GM19455 (cell line): ENCODE data around the gene EMX1.
"Not testable (repeated sequence)": the region's sequence is repeated elsewhere in the genome, so short reads cannot be mapped to it uniquely, and the experiment has no call there.

Experiments used
- ATAC-seq: cut with Tn5 transposase; IDR thresholded peaks from one replicate; pipeline ENCODE4 v1.9.1; 2021; ENCODE audit not compliant: unreplicated experiment

Gene EMX1

DNA sequence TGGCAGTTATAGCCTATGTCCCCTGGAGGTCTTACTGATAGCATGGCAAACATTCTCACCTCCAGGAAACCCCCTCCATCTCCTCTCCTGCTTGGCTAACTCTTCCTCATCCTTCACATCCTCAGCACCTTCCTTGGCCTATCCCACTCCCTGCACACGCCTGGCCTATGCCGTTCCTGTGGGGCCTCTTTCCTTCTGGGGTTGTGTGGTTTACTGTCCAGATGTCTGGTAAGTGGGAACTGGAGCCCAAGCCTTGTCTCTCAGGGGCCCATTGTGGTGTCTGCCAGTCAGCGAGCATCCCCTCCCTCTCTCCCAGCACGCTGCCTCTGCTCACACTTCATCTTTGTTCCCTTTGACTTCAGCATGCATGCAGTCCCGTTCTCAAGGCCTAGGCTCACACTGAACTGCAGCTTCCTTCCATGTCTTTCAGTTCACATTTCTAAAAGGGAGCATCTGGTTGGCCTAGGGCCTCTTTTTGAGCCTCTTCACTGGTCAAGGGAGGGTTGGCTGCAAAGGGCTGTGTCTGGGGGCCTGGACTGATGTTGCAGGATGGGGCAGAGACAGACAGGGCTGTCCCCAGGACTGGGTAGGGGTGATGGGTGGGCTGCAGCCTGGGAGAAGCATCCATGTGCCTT, 17.0 kb upstream of the EMX1 start:
- no peak for ATAC-seq

DNA sequence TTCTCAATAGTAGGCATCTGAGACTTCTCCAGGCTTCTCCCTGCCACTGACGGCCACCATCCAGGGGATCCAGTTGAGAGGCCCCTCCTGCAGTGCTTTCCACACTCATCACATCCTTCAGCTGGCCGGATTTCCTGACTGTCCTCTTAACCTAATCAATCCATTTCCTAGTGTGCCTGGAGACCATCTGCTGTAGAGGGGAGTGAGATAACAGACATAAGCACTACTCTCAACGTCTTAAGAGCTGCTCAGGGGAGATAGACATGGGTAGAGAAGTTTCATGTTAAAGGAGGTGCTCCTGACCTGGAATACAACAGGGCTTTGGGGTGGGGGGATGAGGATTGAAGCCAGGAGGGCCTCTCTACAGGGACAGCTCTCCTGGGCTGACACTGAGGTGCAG, 15.9 kb upstream of the EMX1 start:
- no peak for ATAC-seq

DNA sequence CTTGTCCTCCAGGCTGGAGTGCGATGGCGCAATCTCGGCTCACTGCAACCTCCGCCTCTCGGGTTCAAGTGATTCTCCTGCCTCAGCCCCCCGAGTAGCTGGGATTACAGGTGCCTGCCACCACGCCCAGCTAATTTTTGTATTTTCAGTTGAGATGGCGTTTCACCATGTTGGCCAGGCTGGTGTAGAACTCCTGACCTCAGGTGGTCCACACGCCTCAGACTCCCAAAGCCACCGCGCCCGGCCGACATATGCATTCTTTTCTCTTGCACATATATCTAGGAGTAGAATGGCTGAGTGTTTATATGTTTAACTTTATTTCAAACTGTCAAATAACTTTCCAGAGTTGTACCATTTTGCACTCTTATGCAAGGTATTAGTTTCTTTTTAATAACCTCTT, 9.9 kb upstream of the EMX1 start:
- ATAC-seq = not testable (repeated sequence)

DNA sequence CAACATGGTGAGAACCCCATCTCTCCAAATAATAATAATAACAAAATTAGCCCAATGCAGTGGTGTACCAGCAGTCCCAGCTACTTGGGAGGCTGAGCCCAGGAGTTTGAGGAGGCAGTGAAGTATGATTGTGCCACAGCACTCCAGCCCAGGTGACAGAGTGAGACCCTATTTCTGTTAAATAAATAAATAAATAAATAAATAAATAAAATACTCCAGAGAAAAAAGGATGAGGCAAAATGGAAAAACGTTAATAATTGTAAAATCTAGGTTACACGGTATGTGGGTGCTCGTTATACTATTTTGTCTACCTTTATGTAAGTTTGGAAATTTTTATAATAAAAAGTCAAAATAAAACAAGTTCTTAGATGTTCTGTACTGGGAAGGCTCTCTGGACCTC, 8.6 kb upstream of the EMX1 start:
- no peak for ATAC-seq

GRCh38 chr2:72911256-72911655, 6.1 kb upstream of the EMX1 start:
- no peak for ATAC-seq

DNA sequence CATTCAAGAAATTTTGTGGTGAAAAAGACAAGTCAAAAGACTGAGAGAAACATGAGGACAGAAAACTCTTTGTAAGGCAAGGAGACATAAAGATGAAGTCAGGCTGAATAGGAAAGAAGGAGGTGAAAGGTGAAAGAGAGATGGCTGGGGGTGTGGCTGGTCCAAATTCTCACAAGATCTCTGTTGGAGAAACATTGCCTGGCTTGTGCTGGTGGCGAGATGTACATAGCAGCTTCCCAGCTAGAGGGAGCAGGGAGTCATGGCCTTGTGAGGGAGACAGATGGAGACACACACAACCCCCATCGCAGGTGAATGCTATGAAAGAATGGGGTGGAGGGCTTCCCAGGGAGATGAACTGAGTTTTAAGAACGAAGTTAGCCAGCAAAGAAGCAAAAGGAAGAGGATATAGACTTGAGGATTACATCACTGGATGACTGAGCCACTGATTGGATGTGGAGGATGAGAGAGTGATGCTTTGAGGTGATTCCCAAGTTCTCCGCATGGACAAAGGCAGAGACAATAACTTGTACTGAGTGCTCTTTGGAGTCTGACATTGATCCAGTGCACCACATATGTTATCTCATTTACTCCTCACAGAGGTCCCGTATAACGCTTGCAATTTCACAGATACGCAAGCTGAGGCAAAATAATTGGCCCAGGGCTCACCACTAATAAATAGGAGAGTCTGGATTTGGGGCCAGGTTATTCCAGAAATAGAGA, 3.7 kb upstream of the EMX1 start:
- ATAC-seq = no peak

GRCh38 chr2:72914206-72914559, 3.1 kb upstream of the EMX1 start:
- ATAC-seq = no peak

DNA sequence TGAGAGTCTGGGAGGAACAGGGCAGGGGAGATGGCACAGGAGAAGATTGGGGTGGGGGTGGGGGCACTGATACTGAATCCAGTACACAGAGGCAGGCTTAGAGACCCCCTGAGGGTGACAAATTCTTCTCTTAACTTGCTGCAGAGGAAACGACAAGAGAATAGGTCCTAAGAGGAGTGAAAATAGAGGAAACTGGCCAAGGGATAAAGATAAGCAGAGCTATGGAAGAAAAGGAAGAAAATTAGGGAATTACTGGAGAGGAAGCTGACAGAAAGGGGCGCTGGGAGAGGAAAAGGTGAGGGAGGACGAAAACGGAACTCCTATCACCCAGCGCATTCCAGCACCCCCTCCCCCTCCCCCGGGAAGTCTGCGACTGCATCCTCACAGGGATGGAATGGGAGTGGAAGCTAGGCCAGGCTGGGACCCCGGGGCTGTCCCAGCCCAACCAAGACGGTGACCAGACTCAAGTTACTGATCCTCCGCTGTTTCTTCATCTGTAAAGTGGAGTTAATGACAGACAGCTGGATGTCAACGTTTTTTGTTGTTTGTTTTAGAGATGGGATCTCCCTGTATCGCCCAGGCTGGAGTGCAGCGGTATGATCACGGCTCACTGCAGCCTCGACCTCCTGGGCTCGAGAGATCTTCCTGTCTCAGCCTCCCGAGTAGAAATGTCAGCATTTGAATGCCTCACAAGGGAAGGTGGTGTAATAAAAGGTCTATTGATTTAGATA, 2.6 kb upstream of the EMX1 start:
- ATAC-seq = no peak

- no peak for ATAC-seq
These were observed 1.9 kb upstream of the EMX1 start for GRCh38 chr2:72915320-72915906.

DNA sequence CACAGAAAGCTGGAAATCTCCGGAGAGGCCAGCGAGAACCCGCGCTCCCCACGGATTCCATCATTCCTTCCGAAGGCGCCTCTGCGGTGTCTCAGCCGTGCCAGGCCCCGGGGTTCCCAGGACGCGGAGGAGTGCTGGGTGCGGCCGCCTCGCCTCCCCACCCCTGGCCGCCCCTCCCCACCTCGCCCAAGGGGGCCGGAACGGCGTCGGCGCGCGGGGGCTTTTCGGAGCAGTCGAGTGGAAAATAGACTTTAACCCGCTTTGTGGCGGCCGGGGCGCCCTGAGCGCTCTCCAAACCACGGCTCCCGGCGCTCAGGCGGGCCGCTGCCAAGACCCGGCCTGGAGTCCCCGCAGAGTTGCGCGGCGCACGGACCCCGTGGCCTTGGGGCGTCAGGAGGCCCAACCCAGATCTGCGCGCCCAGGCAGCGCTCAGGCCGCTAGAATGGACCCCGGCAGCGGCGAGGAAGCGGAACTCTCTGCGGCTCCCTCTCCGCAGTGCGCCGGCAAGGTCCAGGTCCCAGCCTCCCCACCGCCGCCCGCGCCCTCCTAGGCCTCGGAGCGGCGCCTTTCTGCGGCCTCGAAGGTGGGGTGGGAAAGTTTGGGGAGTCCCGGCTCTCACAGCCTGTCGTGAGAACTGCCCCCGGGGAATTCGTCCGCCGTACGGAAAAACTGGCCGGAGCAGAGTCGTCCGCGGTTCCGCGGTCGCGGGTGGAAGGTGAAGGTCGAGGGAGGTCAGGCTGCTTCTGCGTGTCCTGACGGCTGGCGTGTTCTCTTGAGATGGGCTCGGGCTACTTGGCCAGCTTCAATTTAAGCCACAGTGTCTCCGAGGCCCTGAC, 1.2 kb upstream of the EMX1 start:
- ATAC-seq = peak; percentile 68

GRCh38 chr2:72916743-72917137, 579 bp upstream of the EMX1 start:
- ATAC-seq = no peak

- no peak for ATAC-seq
These were observed 696 bp downstream of the EMX1 start for GRCh38 chr2:72917877-72918553.

DNA sequence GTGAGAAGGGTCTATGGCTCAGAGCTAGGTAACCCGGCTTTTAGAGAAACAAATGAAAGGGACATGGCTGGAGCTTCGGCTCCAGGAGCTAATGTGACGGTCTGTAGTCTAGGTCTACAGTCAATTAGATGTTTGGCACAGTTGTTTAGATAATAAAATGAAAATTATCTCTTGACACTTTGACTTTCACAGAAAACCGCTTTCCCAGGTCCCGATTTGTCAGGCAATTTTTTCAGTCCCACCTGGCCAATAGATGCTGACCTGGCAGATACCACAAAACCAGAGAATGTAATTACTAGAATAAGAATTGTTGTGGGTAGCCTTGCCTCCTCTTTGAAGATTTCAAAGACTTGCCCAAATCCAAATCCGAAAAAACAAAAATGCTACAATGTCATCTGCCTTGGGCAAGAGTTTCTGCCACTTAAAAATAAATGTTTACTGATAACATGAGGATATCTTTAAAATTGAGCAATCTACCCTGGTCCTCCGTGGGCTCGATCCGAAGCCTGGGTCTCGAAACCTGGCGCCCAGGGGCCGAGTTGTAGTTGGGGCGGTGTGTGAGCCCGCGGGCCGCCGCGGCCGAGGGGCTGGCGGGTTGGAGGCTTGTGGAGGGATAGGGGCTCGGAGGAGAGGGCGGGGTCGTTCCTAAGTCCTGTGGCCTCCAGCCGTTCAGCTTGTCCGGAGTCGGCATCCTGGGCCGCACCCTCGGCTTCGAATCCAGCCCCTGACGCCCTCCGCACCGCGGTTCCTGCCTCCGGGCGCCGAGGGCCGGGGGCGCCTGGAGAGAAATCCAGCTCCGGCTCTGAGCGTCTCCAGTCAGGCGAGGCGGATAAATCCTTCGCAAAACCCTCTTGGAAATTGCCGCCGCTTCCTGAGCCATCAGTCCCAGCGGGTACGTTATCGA, 2.3 kb downstream of the EMX1 start:
- no peak for ATAC-seq

DNA sequence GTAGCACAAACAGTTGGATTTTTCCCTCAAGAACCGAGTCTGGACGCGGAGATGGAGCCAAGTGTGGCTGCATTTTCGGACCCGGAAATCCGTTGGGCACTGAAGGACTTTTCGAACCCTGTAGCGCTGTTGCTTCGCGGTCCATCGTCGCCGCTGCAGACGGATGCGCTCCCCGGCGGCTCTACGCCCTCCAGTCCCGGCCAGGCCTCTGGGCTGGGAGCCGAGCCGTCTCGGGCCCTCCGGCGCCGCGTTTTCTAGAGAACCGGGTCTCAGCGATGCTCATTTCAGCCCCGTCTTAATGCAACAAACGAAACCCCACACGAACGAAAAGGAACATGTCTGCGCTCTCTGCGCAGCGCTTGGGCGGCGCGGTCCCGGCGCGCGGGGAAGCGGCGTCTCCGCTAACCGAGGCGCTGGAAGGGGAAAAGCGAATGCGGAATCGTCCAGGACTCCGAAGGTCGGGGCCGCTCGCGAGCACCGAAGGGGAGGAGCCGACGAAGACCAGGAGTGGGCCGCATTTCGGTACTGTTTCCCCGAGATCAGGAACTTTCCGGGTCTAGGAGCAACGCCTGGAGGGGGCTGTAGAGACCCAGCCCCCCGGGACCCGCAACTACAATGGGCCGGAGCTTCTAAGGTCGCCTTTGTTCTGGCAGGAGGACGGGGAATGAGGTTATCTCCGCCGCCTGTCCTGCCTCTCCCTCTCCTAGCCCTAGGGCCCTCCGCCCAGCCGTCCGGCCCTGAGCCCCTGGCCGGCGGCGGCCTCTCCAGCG, 3.2 kb downstream of the EMX1 start:
- no peak for ATAC-seq

GRCh38 chr2:72921088-72921851, 4.0 kb downstream of the EMX1 start:
- ATAC-seq = no peak

DNA sequence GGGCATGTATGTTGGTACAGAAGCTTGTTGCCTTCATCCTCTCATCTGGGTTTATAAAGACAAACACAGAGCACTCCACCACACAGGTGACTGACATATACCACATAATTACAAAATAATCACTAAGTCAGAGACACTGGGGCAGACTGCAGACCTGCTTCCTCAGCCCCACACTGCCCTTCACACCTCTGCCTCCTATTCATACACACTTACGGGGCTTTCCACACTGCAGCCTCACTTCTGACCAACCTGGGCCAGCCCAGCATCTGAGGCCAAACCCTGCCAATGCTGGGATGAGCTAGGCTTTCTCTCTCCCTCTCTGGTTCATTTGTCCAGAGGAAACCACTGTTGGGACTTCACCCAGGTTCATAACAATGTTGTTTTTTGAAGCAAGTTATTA, 4.5 kb downstream of the EMX1 start:
- ATAC-seq = no peak

GRCh38 chr2:72923833-72924352, 6.6 kb downstream of the EMX1 start:
- ATAC-seq = no peak
